ENCODE results near the gene CZIB.

DNA sequence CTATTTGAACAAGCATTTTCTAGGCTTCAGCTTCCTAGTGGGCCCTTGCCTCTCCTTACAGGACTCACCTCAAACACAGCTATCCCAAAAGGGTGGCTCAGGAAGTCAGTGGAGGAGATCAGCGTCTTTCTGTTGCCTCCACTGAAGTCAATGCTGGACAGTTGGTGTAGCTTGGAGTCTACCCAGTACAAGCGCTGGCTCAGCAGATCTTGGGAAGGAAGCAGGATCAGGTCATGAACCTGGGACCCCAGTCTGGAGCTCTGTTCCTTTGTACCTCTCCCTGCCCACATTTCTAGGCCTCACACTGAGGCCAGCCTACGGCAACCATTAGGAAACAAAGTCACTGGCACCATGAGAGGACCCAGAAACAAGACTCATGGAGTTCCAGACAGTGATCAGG is 41.6 kb upstream of the CZIB start:
- TF ChIP-seq EZH2 (IDR thresholded peaks at IDR 0.05; ENCODE audit: borderline replicate concordance, low read length): no peak
- TF ChIP-seq, protein P1, sequence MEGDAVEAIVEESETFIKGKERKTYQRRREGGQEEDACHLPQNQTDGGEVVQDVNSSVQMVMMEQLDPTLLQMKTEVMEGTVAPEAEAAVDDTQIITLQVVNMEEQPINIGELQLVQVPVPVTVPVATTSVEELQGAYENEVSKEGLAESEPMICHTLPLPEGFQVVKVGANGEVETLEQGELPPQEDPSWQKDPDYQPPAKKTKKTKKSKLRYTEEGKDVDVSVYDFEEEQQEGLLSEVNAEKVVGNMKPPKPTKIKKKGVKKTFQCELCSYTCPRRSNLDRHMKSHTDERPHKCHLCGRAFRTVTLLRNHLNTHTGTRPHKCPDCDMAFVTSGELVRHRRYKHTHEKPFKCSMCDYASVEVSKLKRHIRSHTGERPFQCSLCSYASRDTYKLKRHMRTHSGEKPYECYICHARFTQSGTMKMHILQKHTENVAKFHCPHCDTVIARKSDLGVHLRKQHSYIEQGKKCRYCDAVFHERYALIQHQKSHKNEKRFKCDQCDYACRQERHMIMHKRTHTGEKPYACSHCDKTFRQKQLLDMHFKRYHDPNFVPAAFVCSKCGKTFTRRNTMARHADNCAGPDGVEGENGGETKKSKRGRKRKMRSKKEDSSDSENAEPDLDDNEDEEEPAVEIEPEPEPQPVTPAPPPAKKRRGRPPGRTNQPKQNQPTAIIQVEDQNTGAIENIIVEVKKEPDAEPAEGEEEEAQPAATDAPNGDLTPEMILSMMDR (IDR thresholded peaks at IDR 0.05; ENCODE audit: low read length): no peak

Measured in OCI-LY1 (cell line).